HFF-Myc (cell line): ENCODE measurements around the gene TOM1L2.

Experiments
- DNase-seq: peaks from one replicate; pipeline ENCODE4 v3.0.0-alpha.2; 2011; ENCODE audit warnings: low read depth; ENCODE audit errors: extremely low read depth
- H3K4me3 ChIP-seq: replicated peaks from 2 replicates; pipeline ENCODE4 v1.5.1; 2011; ENCODE audit warnings: low read depth, mild to moderate bottlenecking, control low read depth, low read length
- TF ChIP-seq, protein P1 (sequence below): IDR thresholded peaks from 2 replicates; pipeline ENCODE4 v1.5.1; 2012; ENCODE audit warnings: mild to moderate bottlenecking, low read depth, low read length, control low read depth; ENCODE audit errors: missing control alignments

Gene TOM1L2

DNA sequence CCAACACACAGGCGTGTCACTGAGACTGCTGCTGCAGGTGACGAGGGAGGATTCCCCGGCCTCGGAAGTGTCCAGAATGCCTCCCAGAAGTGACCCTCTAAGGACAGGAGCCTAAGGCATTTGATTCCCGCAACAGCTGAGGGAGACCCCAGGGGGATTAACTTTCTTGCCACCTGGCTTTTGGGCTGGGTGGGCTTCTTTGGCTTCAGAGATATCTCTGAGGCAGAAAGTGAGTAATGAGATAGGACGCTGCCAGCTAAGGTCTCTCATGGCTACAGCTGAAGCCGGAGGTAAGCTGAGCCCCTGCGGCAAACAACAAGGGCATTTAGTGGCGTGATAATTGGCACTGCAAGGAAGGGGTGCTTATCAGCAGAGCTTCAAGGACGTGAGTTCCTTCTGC is 17.4 kb upstream of the TOM1L2 start:
- no peak overlapping the region for H3K4me3 ChIP-seq
- TF ChIP-seq, protein P1, sequence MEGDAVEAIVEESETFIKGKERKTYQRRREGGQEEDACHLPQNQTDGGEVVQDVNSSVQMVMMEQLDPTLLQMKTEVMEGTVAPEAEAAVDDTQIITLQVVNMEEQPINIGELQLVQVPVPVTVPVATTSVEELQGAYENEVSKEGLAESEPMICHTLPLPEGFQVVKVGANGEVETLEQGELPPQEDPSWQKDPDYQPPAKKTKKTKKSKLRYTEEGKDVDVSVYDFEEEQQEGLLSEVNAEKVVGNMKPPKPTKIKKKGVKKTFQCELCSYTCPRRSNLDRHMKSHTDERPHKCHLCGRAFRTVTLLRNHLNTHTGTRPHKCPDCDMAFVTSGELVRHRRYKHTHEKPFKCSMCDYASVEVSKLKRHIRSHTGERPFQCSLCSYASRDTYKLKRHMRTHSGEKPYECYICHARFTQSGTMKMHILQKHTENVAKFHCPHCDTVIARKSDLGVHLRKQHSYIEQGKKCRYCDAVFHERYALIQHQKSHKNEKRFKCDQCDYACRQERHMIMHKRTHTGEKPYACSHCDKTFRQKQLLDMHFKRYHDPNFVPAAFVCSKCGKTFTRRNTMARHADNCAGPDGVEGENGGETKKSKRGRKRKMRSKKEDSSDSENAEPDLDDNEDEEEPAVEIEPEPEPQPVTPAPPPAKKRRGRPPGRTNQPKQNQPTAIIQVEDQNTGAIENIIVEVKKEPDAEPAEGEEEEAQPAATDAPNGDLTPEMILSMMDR, result no peak
- DNase-seq, result no peak

DNA sequence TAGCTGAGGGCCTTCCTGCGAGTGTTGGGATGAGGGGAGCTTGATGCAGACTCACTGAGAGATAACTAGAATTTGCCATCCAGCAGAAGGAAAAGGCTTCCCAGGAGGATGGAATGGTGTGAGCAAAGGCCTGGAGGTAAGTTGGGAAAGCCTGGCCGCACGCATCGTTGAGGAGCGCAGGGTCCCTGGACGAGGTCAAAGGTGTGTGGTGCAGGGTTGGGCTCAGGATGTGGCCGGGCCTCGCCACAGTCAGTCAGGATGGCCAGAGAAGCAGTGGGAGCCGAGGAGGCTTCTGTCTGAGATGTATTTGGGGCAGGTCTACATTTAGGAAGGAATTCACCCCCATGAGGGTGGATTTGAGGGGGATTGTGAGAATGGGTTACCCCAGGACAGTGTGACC is 16.9 kb upstream of the TOM1L2 start:
- H3K4me3 ChIP-seq, result no peak overlapping the region
- DNase-seq, result no peak
- TF ChIP-seq, protein P1, result no peak

DNA sequence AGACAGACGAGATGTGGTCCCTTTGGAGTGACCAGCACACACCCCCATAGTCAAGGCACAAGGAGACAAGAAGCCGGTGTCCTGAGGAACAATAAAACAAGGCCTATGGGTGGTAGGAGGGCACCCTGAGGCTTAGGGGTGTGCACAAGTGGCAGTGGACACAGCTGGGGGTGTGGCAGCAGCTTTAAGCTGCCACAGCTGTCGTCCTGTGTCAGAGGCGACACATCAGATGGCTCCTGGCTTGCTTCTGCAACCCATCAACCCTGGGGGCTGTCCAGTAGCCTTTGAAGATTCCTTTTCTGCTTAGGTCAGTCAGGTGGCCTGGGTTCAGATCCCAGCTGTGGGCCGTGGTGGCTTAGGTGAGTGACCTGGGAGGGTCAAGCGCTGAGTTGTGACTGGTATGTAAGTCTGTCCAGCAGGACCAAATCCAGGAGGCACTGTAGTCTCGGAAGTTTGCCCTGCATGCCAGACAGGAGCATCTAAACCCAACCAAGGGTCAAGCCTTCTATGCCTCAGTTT is 16.3 kb upstream of the TOM1L2 start:
- H3K4me3 ChIP-seq, result no peak overlapping the region
- no peak for DNase-seq
- TF ChIP-seq, protein P1, result no peak

DNA sequence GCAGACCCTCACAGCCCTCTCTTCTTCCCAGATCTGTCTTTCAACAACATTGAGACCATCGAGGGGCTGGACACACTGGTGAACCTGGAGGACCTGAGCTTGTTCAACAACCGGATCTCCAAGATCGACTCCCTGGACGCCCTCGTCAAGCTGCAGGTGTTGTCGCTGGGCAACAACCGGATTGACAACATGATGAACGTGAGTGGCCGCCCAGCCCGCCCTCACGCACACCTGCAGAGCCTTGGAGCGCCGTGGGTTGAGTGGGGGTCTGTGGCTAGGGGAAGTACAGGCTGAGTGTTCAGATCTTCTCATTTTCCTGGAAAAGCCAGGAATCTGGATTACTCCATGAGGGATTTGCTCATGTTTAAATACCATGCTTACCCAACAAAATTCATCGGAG is 15.7 kb upstream of the TOM1L2 start:
- DNase-seq, result no peak
- TF ChIP-seq, protein P1, result no peak
- H3K4me3 ChIP-seq, result no peak overlapping the region

DNA sequence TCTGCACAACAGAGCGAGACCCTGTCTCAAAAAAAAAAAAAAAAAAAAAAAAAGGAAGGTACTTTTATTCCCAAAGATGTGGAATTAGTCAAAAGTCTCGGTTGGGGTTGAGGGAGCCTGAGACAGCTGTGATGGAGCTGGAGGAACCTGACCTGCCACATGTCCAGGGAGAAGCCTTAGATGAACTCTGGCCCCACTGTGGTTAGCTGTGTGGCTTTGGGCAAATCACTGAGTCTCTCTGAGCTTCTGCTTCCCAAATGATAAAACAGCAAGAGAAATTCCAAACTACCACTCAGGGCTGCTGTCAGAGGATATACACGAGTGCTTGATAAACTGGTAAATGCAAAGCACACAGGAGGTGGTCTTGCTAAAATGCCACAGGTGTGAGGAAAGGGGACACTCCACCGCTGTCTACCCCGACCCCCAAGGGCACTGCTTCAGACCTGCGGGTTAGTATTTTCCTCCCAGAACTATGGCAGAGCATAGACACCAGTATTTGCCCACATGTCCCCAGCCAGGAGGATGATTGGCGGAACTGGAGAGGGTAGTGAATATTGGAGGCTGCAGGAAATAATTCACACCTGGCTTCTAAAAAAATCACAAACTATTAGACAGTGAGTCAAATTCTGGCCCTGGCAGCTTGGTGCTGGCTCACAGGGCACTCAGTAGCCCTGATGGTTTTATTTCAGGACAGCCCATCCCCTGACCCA is 15.1 kb upstream of the TOM1L2 start:
- DNase-seq, result no peak
- H3K4me3 ChIP-seq, result no peak overlapping the region
- TF ChIP-seq, protein P1, result no peak

DNA sequence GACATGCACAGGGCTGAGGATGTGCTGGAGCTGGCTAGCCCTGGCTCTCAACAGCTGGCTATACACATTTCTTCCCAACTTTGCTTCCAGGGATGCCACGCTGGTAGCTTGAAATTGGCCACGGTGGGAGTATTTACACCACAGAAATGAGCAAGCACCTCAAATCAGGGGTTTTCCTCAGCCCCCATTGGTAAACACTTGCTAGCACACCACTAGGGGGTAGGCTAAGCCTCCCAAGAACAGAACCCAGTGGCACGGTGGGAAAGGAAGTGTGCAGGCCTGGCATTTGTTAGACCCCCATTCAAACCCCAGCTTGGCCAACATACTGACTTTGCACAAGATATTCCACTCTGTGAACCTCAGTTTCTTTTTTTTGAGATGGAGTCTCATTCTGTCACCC is 13.4 kb upstream of the TOM1L2 start:
- DNase-seq, result no peak

More for the DNA sequence above, 13.4 kb upstream of the TOM1L2 start:
- no peak overlapping the region for H3K4me3 ChIP-seq
- TF ChIP-seq, protein P1, result peak; percentile 43
